A549 treated with GW870086 at 1 μM for 4 hours (cell line): ENCODE results near the gene NPC1. TPM values are rescaled to one million over a fixed set of nuclear protein-coding genes. Genes with fewer than 3 reads are reported as not detected.

Experiments used
- total RNA-seq: library from RNA; stranded (reverse); fragments of 200-300 nt; extraction: Qiagen RNA extraction; gene quantifications from 5 replicates; pipeline ENCODE4 v1.2.3, GENCODE V29; 2022; ENCODE audit warnings: low read depth

NPC1 gene
- total RNA-seq = 89.1 to 109 TPM (median 103 TPM) in 5 replicates

DNA sequence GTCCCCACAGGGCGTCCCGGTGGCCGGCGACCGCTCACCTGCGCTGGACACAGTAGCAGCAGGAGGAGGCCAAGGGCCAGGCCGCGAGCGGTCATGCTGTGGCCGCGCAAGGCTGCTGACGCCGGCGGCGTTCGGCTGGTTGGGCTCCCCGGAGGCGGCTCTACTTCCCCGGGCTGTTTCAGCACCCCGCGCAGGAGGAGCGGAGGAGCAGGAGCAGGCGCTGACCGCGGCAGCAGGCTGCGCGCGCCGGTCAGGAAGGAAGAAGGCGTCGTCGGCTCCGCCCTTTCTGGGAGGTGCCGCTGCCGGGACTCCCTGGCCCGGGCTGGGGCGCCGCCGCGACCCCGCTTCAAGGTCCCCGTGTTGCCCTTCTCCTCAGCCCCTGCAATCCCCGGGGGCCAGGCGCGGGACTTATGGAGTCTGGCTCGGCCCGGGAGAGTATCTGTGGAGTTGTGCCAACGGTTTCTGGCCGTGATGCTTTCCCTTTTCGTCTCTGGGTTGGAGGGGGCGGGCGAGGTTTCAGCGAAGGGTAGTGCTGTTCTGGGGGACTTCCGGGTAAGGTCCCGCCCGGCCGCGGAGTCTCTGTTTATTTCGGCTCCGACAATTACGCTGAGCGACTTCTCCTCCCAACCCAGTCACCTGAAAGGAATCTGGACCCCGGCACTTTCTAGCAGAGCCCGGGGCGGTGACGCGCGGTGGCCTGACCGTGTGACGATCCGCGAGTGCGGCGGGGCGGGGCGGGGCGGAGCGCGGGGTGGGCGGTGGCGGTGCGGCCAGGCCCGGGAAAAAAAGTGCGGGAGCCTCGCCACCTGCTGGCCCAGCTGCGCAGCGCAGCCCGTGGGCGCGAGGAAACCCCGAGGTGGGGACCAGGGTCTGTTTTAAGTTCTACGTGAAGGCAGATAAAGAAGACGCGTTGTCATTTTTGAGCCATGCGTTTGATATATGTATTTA lies at the start of gene NPC1:
TSS of gene NPC1 (minus strand) at position 258 of the 948 bp plus-strand sequence. CDS start at position 95, 163 bp downstream.

DNA sequence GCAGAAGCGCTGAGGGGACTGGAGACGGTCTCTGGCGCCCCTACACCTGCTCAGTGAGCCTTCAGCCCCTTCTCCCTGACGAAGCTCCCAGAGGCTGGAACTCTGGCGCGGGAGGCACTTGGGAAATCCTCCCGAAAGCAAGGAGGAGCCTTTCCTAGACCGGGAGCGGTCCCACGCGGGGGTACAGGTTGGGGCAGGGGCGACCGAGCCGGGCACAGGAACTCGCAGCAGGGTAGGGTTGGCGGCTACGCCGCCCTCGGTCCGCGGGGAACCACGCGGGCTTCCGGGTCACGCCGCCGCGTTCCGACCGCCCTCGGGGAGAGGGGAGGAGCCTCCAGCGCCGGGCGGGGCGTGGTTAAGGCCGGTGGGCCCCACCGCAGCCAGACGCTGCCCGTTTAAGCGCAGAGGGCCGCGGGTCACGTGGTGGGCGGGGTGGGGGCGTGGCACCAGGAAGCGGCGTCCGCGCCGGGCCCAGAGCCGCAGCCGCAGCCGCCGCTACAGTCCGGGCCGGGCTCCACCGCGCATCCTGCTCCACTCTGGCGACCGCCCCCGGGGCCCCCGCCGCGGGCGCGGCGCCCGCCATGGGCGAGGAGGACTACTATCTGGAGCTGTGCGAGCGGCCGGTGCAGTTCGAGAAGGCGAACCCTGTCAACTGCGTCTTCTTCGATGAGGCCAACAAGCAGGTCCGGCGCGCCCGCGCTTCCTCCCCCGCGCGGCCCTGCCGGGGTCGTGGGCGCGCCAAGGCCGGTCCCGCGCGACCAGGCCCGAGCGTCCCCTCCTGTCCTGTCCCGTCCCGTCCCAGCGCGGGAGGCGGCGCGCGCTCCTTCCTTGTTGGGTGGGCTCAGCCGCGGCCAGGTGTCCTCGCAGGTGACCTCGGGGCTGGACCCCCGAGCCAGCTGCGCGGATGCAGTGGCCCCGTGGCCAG lies 83.0 kb downstream of the NPC1 start, which contains the start of gene RMC1:
TSS of gene RMC1 (plus strand) at position 474 of the 925 bp plus-strand sequence. CDS start at position 582, 108 bp downstream.

Other genes with a start within 250 kb of the NPC1 start
- gene RIOK3, start 133.2 kb downstream of the NPC1 start, total RNA-seq = 26.6 to 37.5 TPM (median 31.0 TPM) in 5 replicates
- 12.0 to 18.8 TPM (median 16.5 TPM) in 5 replicates for gene RMC1, start 83.0 kb downstream of the NPC1 start, total RNA-seq
- gene ANKRD29, start 76.4 kb upstream of the NPC1 start, total RNA-seq = 10.6 to 17.8 TPM (median 16.6 TPM) in 5 replicates
- gene LAMA3, start 102.9 kb upstream of the NPC1 start, total RNA-seq = 33.0 to 51.4 TPM (median 48.7 TPM) in 5 replicates